Embryonic facial prominence (tissue), 1 donor: ENCODE measurements around the gene AAK1.

ENCODE experiments used
- DNase-seq: peaks from one replicate; pipeline ENCODE4 v3.0.0-alpha.2; 2016; ENCODE audit errors: extremely low spot score

The AAK1 gene

GRCh38 chr2:69601179-69601612, 42.3 kb downstream of the AAK1 start:
- no peak for DNase-seq

DNA sequence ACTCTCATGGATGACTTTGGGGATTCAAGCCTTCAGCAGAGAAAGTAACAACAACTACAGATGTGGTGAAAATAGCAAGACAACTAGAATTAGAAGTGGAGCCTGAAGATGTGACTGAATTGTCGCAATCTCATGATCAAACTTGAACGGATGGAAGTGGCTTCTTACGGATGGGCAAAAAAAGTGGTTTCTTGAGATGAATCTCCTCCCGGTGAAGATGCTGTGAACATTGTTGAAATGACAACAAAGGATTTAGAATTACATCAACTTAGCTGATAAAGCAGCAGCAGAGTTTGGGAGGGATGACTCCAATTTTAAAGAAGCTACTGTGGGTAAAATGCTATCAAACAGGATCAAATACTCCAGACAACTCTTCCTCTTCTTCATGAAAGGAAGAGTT, 43.1 kb downstream of the AAK1 start:
- DNase-seq: no peak

GRCh38 chr2:69597843-69598610, 45.5 kb downstream of the AAK1 start:
- DNase-seq: no peak

DNA sequence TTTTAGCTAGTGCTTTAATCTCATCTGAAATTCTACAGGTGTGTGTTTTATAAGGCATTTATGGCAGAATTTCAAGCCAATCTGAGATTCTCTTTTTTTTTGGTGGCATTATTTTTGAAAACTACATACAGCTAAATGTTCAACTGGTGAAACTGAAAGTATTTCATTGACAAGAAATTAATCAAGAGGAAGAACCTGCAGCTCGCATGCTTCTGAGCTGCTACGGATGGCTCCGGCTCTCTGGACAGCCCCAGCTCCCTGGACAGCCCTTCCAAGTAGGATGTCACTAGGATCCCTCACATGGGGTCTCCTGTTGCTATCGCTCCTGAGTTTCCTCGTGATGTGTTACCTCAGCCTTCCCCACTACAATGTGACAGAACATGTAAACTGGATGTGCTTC, 46.4 kb downstream of the AAK1 start:
- DNase-seq: no peak

- DNase-seq: no peak
Observed at GRCh38 chr2:69594341-69594740, 49.2 kb downstream of the AAK1 start.

GRCh38 chr2:69592511-69592910, 51.0 kb downstream of the AAK1 start:
- DNase-seq: no peak

DNA sequence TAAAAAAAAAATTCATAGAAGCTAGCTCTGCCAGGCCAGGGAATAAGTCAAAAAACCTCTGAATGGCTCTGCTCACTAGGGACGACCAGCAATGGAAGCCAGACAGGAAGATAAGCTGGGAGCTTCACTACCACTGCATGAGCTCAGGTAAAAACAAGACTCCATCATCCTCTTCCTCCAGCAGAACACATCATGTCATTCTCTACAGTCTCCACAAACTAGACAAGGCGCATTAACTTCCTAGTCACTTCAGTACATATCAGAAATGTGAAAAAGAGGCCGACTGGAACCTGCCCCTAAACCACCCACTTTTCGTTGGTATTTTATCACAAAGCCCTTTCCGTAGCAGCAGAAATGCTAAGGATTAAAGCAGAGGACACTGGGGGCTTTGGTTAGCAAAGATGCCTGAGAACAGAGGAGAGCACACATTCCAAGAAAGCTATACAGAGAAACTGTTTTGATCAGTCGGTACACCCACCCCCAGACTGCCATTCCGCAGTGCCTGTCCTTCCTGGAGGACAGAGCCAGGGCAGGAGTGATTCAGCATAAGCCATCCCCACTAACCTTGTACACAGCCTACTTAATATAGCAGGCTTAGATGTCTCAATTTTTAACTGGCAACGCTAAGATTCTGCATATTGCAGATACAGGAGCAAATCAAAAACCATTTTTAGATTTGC, 53.4 kb downstream of the AAK1 start:
- no peak for DNase-seq

GRCh38 chr2:69588945-69589344, 54.6 kb downstream of the AAK1 start:
- no peak for DNase-seq

- DNase-seq: no peak
Observed at GRCh38 chr2:69588403-69588802, 55.1 kb downstream of the AAK1 start.

- no peak for DNase-seq
Observed at GRCh38 chr2:69585855-69586555, 57.5 kb downstream of the AAK1 start.

DNA sequence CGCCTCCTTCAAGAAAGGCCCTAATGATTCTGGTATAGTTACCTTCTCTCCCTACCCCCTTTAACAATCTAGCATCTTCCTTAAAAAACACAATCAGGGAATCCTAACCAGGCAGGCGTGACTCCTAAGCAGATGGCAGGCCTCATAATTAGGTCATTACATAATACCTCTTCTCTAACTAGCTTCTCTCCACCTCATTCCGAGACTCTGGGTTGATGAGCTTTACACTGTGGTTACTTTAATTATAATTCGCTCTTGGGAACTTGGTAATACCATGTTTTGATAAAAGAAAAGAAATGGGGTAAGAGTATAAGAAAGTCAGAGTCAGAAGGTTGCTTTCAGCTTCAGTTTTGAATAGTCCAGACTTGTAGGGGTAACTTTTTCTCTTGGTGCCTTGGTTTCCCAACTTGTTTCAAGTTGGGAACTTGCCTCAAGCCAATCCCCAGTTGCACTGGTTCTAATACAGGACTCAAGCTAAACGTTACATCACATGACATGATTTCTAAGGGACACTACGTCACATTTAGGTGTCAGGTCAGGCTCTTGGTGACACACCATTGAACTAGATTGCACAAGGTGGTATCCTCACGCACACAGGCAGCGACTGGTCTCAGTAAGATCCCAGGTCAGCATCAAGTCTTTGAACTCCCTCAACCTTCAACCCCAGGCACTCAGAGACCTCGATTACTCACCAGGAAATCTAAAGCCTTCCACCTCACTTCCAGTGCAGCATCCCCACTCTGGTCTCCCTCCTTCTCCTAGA, 59.2 kb downstream of the AAK1 start:
- DNase-seq: no peak

- DNase-seq: no peak
Observed at GRCh38 chr2:69583321-69583833, 60.2 kb downstream of the AAK1 start.

GRCh38 chr2:69582582-69583176, 60.9 kb downstream of the AAK1 start:
- DNase-seq: no peak

GRCh38 chr2:69581774-69582581, 61.6 kb downstream of the AAK1 start:
- DNase-seq: no peak

GRCh38 chr2:69580486-69580885, 63.1 kb downstream of the AAK1 start:
- no peak for DNase-seq

DNA sequence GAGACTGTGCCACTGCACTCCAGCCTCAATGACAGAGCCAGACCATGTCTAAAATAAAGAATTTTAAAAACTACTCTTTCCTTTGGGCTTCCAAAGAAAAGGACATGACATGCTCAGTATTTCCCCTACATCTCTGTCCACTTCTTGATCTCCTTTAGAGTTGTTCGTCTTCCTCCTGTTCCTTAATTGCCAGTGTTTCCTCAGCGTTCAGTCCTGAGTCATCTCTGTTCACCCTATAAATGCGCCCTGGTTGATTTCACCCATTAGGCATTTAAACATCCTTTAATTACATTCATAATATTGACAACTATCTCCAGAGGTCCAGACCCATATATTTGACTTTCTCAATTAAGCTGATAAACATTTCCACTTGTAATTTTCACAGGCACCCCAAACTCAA, 64.0 kb downstream of the AAK1 start:
- no peak for DNase-seq

DNA sequence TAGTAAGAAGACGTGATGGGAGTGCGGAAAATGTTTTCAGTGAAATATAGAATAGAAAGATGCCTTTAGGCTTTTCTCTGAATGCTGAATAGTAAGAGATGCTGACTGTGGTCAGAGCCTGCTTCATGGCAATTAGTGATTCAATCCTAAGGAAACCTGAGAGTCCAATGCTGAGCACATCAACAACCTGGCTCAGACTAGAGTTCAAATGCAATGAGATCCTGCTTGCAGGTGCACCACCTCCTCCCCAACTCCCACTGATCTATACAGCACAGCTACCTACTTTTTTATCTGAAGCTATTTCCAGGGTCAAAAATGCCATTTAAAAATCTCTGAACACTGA, 65.4 kb downstream of the AAK1 start:
- DNase-seq: no peak

- no peak for DNase-seq
Observed at GRCh38 chr2:69577467-69578197, 65.9 kb downstream of the AAK1 start.

- no peak for DNase-seq
Observed at GRCh38 chr2:69576880-69577279, 66.7 kb downstream of the AAK1 start.

DNA sequence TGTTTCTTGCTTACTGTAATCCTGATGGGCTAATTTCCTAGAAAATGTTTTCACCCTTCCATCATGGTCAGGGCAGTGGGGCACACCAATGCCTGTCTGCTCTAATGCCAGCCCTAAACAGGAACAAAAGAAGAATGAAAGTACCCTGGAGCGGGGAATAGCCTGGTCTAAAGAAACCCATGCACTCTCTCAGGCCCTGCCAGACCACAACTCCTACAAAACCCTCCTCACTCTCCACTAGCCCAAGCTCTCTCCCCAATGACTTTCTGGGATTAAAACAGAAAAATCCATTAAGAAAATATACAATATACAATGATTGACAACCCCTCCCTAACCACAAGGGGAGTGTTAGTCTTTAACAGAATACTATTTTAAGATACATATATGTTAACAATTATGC, 67.6 kb downstream of the AAK1 start:
- no peak for DNase-seq
